Pons (tissue), 1 donor: ENCODE results near the gene ITGA2B.
"Not testable (repeated sequence)": the region's sequence is repeated elsewhere in the genome, so short reads cannot be mapped to it uniquely, and the experiment has no call there.

Source experiments
- DNase-seq: peaks from one replicate; pipeline ENCODE4 v3.0.0-alpha.2; 2016; ENCODE audit warnings: low spot score

The ITGA2B gene

GRCh38 chr17:44368391-44369243 lies 20.8 kb downstream of the ITGA2B start:
- DNase-seq, result not testable (repeated sequence)

- no peak for DNase-seq
Observed at GRCh38 chr17:44367231-44367979, 22.0 kb downstream of the ITGA2B start.

GRCh38 chr17:44365051-44365450 lies 24.4 kb downstream of the ITGA2B start:
- not testable (repeated sequence) for DNase-seq

- DNase-seq, result no peak
Observed at GRCh38 chr17:44363613-44364159, 25.8 kb downstream of the ITGA2B start, which contains the start of gene FAM171A2. TSS of gene FAM171A2 (minus strand) at chr17:44363853. CDS start at chr17:44363714, 139 bp downstream.

- no peak for DNase-seq
Observed at GRCh38 chr17:44362949-44363612, 26.4 kb downstream of the ITGA2B start.

GRCh38 chr17:44362459-44362948 lies 26.9 kb downstream of the ITGA2B start:
- no peak for DNase-seq

GRCh38 chr17:44361292-44362260 lies 27.9 kb downstream of the ITGA2B start:
- no peak for DNase-seq

GRCh38 chr17:44360826-44361225 lies 28.6 kb downstream of the ITGA2B start:
- DNase-seq, result no peak

- DNase-seq, result no peak
Observed at GRCh38 chr17:44360144-44360533, 29.3 kb downstream of the ITGA2B start.

GRCh38 chr17:44359458-44360143 lies 29.8 kb downstream of the ITGA2B start:
- no peak for DNase-seq

GRCh38 chr17:44359006-44359405 lies 30.4 kb downstream of the ITGA2B start:
- no peak for DNase-seq

GRCh38 chr17:44358066-44358465 lies 31.4 kb downstream of the ITGA2B start:
- DNase-seq, result no peak

- no peak for DNase-seq
Observed at GRCh38 chr17:44356241-44356640, 33.2 kb downstream of the ITGA2B start.

GRCh38 chr17:44355642-44356099 lies 33.8 kb downstream of the ITGA2B start:
- DNase-seq, result no peak

GRCh38 chr17:44354582-44355561 lies 34.6 kb downstream of the ITGA2B start:
- DNase-seq, result no peak

GRCh38 chr17:44353672-44354331 lies 35.6 kb downstream of the ITGA2B start:
- no peak for DNase-seq

GRCh38 chr17:44352828-44353671 lies 36.4 kb downstream of the ITGA2B start:
- no peak for DNase-seq
